HG03571 (cell line): ENCODE measurements around the gene SRD5A1.
A peak's percentile ranks its signal among the peaks of the same experiment; 100 is the strongest.
"Not testable (repeated sequence)": the region's sequence is repeated elsewhere in the genome, so short reads cannot be mapped to it uniquely, and the experiment has no call there.

Experiments used
- ATAC-seq: cut with Tn5 transposase; IDR thresholded peaks from one replicate; pipeline ENCODE4 v1.9.1; 2021; ENCODE audit not compliant: unreplicated experiment

SRD5A1 gene

GRCh38 chr5:6638236-6638635 lies 5.0 kb downstream of the SRD5A1 start:
- no peak for ATAC-seq

GRCh38 chr5:6642655-6643054 lies 9.4 kb downstream of the SRD5A1 start:
- no peak for ATAC-seq

DNA sequence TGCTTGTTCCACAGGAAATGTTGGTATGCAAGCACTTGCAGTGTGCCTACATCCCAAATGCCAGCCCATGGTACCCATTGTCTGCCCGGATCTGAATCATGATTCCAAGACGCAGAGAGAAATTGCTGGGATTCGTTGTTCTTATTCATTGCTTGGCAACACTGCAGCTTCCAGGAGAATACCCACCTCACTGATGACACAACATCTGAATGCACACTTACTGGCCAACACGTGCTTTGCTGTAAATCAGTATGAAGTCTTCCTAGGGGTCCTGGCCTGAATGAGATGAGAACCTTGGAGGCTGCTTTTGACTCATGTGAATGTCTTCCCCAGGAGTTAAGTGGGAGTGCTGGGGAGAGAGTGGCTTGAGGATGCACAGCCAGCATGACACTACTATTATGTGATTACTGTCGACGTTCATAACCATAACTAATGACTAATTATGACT lies 11.6 kb downstream of the SRD5A1 start:
- ATAC-seq = no peak

DNA sequence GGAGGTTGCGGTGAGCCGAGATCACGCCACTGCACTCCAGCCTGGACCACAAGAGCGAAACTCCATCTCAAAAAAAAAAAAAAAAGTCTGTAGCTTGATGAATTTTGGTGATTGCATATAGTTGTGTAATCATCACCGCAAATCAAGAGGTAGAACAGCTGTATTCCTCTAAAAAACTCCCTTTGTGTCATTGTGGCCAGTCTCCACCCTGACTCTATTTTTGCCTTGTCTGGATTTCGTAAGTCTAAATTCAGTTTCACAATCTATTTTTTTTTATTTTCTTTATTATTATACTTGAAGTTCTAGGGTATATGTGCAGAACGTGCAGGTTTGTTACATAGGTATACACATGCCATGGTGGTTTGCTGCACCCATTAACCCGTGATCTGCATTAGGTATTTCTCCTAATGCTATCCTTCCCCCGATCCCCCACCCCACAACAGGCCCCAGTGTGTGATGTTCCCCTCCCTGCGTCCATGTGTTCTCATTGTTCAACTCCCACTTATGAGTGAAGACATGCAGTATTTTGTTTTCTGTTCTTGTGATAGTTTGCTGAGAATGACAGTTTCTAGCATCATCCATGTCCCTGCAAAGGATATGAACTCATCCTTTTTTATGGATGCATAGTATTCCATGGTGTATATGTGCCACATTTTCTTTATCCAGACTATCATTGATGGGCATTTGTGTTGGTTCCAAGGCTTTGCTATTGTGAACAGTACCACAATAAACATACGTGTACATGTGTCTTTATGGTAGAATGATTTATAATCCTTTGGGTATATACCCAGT lies 12.5 kb downstream of the SRD5A1 start:
- not testable (repeated sequence) for ATAC-seq

DNA sequence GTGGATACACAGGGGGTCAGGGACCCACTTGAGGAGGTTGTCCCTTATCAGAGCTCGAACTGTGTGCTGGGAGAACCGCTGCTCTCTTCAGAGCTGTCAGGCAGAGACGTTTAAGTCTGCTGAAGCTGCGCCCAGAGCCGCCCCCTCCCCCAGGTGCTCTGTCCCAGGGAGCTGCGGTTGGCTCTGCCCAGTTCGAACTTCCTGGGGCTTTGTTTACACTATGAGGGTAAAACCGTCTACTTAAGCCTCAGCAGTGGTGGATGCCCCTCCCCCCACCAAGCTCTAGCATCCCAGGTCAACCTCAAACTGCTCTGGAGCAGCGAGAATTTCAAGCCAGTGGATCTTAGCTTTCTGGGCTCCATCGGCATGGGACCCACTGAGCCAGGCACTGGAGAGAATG lies 15.9 kb downstream of the SRD5A1 start:
- no peak for ATAC-seq

DNA sequence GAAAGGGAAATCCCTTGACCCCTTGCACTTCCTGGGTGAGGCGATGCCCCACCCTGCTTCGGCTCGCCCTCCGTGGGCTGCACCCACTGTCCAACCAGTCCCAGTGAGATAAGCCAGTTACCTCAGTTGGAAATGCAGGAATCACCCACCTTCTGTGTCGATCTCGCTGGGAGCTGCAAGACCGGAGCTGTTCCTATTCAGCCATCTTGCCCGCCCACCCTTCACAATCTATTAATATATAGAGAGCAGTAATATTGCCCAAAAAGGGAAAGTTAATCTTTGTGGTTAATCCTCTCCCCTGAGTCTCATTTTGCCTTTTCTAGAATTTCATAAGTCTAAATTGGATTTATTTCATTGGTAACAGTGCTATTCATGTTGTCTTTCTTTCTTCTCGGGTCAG lies 16.4 kb downstream of the SRD5A1 start:
- no peak for ATAC-seq

- ATAC-seq = peak; percentile 76
These were observed 18.8 kb downstream of the SRD5A1 start for GRCh38 chr5:6652025-6652424.

GRCh38 chr5:6655432-6655831 lies 22.2 kb downstream of the SRD5A1 start:
- ATAC-seq = no peak

GRCh38 chr5:6656680-6657079 lies 23.4 kb downstream of the SRD5A1 start:
- no peak for ATAC-seq

DNA sequence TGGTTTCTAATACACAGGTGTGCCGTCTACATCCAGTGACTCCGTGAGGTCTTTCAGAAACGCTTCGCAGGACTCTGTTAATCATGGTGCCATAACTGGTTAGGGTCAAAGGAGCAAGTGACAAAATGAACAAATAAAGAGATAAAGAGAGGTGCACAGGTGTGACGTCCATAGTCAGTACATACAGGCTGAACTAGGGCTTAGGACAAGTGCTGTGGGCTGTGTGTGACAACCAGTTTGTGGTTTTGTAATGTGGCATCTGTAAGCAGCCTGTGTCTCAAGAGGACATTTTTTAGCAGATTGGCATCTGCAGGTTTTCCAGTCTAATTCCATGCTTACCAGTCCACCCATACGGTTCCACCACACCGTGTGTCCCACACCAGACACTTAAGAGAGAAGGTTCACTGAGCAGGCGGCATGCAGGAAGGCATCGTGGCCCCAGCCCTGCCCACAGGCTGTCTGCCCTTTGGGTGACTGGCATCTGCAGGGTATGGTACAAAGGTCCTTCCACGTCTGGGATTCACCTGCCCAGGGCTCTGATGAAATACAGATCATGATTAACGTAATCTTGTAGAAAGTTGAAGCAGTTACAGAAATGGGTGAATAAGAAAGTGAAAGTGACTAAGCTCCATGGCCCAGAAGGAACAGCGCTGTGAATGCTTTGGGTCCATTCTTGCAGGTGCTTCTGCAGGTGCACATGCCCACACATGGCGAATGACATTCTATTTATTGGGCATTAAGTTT lies 26.9 kb downstream of the SRD5A1 start:
- ATAC-seq = peak; percentile 71

DNA sequence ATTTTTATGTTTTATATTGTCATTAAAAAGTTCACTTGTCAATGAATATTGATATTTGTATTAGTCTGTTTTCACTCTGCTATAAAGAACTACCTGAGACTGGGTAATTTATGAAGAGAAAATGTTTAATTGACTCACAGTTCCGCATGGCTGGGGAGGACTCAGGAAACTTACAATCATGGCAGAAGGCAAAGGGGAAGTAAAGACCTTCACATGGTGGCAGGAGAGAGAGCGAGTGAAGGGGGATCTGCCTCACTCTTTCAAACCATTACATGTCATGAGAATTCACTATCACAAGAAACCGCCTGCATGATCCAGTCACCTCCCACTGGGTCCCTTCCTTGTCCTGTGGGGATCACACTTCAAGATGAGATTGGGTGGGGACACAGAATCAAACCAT lies 27.4 kb downstream of the SRD5A1 start:
- ATAC-seq = peak; percentile 64

DNA sequence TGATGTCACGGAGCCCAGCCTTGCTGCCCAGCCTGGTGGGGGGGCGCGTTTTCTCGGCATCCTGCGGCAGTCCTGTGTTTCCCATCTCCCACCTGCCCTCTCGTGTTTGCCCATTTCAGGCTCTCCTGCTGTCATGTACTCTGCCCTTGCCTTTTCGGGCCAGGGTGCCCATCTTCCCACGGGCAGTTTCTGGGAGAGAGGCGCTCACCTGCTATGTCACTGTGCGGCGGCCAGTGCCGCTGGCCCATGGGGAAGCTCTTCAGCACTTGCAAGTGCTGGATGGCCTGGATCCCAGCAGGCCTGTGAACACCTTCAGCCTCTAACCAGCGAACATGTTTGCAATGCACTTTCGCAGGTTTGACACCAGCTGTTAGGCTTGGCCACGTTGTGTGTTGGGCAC lies 33.5 kb downstream of the SRD5A1 start:
- ATAC-seq = no peak

DNA sequence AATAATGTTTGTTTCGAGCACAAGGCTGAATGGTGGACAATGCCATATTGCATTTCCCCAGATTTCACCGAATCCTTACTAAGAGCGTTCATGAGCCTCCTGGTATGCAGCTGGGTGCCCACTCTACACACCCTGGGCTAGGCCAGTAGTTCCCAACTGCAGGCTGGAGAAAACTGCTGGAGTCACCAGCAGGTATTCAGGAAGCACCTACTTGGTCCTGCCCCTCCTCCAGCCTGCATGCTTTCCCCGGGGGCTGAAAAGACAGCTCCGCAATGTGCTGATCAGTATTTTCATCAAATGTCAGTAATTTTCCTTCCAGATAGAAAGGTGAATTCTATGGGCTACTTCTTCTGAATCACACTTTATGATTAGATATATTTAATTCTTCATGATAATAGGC lies 34.4 kb downstream of the SRD5A1 start:
- ATAC-seq = no peak

DNA sequence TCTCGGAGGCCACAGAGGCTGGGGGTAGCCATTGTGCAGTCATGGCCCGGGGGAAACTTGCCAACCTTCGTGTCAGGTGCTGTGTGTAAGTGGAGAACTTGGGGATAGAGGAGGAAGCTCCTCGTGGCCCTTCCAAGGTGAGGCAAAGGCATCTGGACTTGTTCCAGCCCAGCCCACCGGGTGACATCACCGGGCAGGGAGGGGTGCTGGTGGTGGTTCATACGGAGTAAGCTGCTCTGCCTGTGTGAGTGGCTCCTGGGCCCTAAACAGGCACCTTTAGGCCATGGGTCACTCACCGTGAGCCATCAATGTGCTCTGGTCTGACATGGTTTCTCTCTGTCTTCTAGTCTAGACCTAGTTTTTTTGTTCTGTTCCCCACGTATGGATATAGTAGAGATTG lies 35.5 kb downstream of the SRD5A1 start:
- ATAC-seq = not testable (repeated sequence)

- no peak for ATAC-seq
These were observed 39.8 kb downstream of the SRD5A1 start for GRCh38 chr5:6673031-6673430.

- no peak for ATAC-seq
These were observed 40.7 kb downstream of the SRD5A1 start for GRCh38 chr5:6673963-6674362.

DNA sequence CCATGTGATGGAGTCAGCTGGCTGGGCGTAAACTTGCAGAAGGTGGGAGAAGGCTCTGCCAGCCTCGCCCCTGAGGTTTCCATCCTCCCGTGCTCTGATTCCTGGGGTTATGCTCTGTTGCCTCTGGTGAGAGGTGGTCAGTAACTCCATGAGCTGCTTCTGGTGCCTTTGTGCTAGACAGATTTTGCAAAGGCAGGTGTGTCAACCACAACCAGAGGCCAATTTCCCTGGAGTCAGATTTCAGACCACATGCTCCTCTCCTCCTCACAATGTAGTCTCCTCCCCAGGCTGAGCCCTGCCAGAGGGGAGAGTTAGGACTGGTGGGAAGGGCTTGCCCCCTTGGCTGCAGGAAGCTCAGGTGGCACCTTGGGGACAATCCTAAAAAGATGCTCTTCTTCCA lies 41.2 kb downstream of the SRD5A1 start:
- no peak for ATAC-seq

GRCh38 chr5:6674886-6675285 lies 41.6 kb downstream of the SRD5A1 start:
- no peak for ATAC-seq

GRCh38 chr5:6675784-6676491 lies 42.7 kb downstream of the SRD5A1 start:
- ATAC-seq = no peak

GRCh38 chr5:6676702-6677101 lies 43.5 kb downstream of the SRD5A1 start:
- no peak for ATAC-seq

GRCh38 chr5:6678385-6678784 lies 45.1 kb downstream of the SRD5A1 start:
- ATAC-seq = no peak

- ATAC-seq = no peak
These were observed 47.7 kb downstream of the SRD5A1 start for GRCh38 chr5:6680922-6681321.
